Epithelial cell of proximal tubule (primary cell): ENCODE data around the gene EMC9. TPM values are rescaled to one million over a fixed set of nuclear protein-coding genes. Genes with fewer than 3 reads are reported as not detected.

Source experiments
- DNase-seq: peaks from one replicate; pipeline ENCODE4 v3.0.0-alpha.2; 2011; ENCODE audit warnings: low read depth
- H3K4me3 ChIP-seq: 2 replicates; pipeline ENCODE4 v1.5.1; 2011; ENCODE audit warnings: low read depth, mild to moderate bottlenecking, low read length
- total RNA-seq: library from RNA; depleted of rRNA; stranded (reverse); fragments of >200 nt; gene quantifications from 2 replicates; pipeline ENCODE4 v1.2.3, GENCODE V29; 2015
- TF ChIP-seq, protein P1 (sequence below): conservative IDR thresholded peaks from 2 replicates; pipeline ENCODE4 v1.5.1; 2012; ENCODE audit warnings: low read depth, mild to moderate bottlenecking, low read length

EMC9 gene
- total RNA-seq, 1 donor from 2014 or later, result 22.3 TPM

GRCh38 chr14:24164518-24164991, 23.2 kb upstream of the EMC9 start:
- no peak overlapping the region for H3K4me3 ChIP-seq
- TF ChIP-seq, protein P1, sequence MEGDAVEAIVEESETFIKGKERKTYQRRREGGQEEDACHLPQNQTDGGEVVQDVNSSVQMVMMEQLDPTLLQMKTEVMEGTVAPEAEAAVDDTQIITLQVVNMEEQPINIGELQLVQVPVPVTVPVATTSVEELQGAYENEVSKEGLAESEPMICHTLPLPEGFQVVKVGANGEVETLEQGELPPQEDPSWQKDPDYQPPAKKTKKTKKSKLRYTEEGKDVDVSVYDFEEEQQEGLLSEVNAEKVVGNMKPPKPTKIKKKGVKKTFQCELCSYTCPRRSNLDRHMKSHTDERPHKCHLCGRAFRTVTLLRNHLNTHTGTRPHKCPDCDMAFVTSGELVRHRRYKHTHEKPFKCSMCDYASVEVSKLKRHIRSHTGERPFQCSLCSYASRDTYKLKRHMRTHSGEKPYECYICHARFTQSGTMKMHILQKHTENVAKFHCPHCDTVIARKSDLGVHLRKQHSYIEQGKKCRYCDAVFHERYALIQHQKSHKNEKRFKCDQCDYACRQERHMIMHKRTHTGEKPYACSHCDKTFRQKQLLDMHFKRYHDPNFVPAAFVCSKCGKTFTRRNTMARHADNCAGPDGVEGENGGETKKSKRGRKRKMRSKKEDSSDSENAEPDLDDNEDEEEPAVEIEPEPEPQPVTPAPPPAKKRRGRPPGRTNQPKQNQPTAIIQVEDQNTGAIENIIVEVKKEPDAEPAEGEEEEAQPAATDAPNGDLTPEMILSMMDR, result no peak
- no peak for DNase-seq

DNA sequence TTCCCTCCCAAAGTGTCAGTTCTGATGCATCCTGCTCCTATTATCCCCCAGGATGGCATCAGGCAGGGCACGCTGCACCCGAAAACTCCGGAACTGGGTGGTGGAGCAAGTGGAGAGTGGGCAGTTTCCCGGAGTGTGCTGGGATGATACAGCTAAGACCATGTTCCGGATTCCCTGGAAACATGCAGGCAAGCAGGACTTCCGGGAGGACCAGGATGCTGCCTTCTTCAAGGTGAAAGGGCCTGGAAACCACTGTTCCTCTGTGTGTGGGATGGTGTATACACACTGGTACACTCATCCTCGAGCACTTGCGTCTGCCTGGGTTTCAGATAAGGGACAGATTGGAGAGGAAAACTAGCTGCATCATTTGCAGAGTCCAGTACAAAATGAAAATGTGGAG, 20.7 kb upstream of the EMC9 start:
- H3K4me3 ChIP-seq, result peak overlapping the region; percentile 98
- TF ChIP-seq, protein P1, result no peak
- DNase-seq, result no peak

DNA sequence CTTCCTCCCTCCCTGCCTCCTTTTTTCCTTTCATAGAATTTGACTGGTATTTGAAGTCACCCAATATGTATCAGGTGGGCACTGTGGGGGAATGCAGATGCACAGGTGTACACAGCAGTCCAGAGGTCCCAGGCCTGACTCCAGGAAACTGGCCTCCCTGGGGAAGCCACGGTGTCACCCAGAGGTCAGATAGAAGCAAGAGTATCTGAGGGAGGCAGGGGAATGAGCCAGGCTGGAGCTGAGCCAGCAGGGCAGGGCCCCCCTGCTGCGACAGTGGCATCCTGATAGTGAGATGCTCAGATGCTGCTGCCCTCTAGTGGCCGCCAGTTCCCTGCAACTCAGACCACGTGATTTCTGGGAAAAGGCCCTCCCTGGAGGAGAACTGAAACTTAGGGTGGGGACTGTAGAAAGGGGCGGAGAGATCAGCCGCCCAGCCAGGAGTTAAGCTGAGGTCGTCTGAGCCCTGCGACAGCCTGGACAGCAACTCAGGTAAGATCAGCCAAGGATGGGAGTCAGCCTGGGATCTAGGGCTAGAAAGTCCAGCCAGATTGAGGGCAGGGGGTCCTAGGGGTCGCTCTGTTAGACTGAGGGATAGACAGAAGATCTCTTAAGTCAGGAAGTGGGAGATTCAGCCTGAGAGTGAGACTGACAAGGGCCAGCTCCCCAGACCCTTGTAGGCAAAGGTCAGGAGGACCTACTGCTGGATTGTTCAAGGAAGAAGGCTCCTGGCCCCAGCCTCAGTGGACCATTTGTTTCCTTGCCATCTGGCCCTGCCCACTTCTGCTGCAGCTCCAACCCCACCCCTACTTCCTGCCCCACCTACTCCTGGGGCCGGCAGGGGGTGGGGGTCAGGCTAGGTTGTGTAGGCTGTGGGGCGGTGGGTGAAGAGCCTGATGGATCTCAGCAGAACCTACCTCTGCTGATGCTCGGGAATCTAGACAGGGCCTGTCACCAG, 19.7 kb upstream of the EMC9 start, which contains the start of gene IRF9:
Gene IRF9, plus strand, starts transcription at position 416 of the 955 bp plus-strand sequence. CDS start 880 bp downstream, outside the sequence.
- peak; percentile 67 for DNase-seq
- peak within 1 kb of the TSS; percentile 98 for H3K4me3 ChIP-seq
- TF ChIP-seq, protein P1, result peak; percentile 88

DNA sequence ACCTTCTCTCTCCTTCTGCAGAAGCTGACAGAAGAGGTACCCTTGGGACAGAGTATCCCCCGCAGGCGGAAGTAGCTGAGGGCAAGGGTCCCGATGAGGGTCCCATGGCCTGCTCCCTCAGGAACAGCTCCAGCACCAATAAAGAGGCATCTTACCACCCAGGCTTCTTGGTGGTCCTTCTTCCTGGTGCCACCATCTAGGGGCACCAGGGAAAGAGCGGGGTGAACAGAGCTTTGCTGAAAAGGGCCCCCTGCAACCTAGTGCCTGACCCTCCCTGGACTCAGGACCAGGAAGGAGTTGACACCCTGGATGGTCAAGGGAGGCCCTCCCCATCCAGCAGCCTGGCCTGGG, 19.1 kb upstream of the EMC9 start:
- H3K4me3 ChIP-seq, result no peak overlapping the region
- TF ChIP-seq, protein P1, result no peak
- DNase-seq, result no peak

DNA sequence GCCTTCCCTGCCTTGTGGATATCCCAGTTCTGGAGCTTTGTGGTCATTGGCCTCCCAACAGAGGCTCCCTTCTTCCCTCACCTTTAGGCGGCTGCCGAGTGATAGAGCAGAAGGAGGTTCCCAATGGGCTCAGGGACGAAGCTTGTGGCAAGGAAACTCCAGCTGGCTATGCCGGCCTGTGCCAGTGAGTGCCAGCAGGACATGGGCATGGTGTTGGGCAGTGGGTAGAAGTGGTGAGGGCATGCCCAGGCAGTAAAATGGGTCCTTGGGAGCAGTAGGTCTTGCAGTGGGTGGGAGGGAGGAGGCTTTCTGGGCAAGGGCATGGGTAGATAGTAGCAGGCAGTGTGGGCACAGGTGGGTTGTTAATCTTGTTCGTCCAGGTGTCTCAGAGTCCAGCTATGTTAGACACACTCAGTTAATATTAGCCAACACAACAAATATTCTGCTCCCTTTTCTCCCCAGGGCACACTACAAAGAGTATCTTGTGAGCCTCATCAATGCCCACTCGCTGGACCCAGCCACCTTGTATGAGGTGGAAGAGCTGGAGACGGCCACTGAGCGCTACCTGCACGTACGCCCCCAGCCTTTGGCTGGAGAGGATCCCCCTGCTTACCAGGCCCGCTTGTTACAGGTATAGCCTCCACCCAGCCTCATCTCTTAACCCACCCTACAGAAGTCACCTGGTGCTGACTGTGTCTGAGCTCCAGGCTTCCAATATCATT, 18.5 kb upstream of the EMC9 start:
- no peak overlapping the region for H3K4me3 ChIP-seq
- TF ChIP-seq, protein P1, result no peak
- no peak for DNase-seq

DNA sequence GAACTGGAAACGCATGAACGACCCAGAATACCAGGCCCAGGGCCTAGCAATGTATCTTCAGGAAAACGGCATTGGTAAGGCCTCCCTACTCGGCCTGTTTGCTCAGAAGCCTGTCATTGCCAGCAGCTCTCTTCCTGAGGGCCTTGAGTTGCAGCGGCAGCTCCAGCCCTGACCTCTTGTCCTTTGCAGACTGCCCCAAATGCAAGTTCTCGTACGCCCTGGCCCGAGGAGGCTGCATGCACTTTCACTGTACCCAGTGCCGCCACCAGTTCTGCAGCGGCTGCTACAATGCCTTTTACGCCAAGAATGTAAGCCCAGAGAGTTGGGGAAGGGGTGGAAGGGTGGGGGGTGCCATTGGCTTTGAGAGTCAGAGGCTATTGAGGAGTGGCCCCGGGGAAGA, 15.9 kb upstream of the EMC9 start:
- no peak overlapping the region for H3K4me3 ChIP-seq
- DNase-seq, result no peak
- TF ChIP-seq, protein P1, result no peak
